CD14-positive monocyte (primary cell): ENCODE measurements around the gene CXCL11. TPM values are rescaled to one million over a fixed set of nuclear protein-coding genes. Genes with fewer than 3 reads are reported as not detected.

Experiments
- DNase-seq, 3 donors: peaks; one replicate each; pipeline ENCODE4 v3.0.0-alpha.2; 2011 to 2022
- H2AFZ ChIP-seq: 2 replicates; pipeline ENCODE4 v1.6.0; 2012; ENCODE audit warnings: mild to moderate bottlenecking, low read depth, low read length, inconsistent platforms; ENCODE audit not compliant: insufficient read depth, poor library complexity, severe bottlenecking
- H3K27ac ChIP-seq, 2 donors: 1 replicate in 1 of 2; 2 replicates in 1 of 2; pipeline ENCODE4 v1.5.1; 2012 to 2013; ENCODE audit warnings: low read length in 2 of 2, control low read depth in 1 of 2, inconsistent platforms in 1 of 2, low read depth in 1 of 2, mild to moderate bottlenecking in 1 of 2
- H3K27me3 ChIP-seq, 2 donors: one replicate each; pipeline versions ENCODE4 v1.6.0 to v1.6.1; 2011 to 2013; ENCODE audit warnings: low read length in 2 of 2; ENCODE audit not compliant: control insufficient read depth in 2 of 2, insufficient read depth in 2 of 2
- H3K36me3 ChIP-seq, 2 donors: replicated peaks in 1 of 2; 1 replicate in 1 of 2; 2 replicates in 1 of 2; pipeline versions ENCODE4 v1.5.1 to v1.6.1; 2012 to 2013; ENCODE audit warnings: low read length in 2 of 2, control low read depth in 1 of 2, inconsistent platforms in 1 of 2, mild to moderate bottlenecking in 1 of 2; ENCODE audit not compliant: insufficient read depth in 2 of 2, control insufficient read depth in 1 of 2
- H3K4me1 ChIP-seq, 2 donors: 1 replicate in 1 of 2; 2 replicates in 1 of 2; pipeline versions ENCODE4 v1.5.1 to v1.6.1; 2012 to 2013; ENCODE audit warnings: low read length in 2 of 2, control low read depth in 1 of 2, inconsistent platforms in 1 of 2, mild to moderate bottlenecking in 1 of 2, moderate library complexity in 1 of 2; ENCODE audit not compliant: insufficient read depth in 2 of 2, control insufficient read depth in 1 of 2
- H3K4me2 ChIP-seq: replicated peaks from 2 replicates; pipeline ENCODE3; 2012; ENCODE audit warnings: low read length, moderate library complexity, mild to moderate bottlenecking; ENCODE audit not compliant: poor library complexity, severe bottlenecking; ENCODE audit errors: extremely low read depth
- H3K4me3 ChIP-seq, 3 experiments: fragments of 200-600 bp in 1 of 3; sonication (generic) in 1 of 3; replicated peaks in 1 of 3; 1 replicate in 2 of 3; 2 replicates in 1 of 3; pipeline ENCODE4 v1.5.1; 2011 to 2013; ENCODE audit warnings: low read length in 3 of 3, mild to moderate bottlenecking in 3 of 3, control low read depth in 2 of 3, low read depth in 2 of 3, inconsistent platforms in 1 of 3, moderate library complexity in 1 of 3
- H3K79me2 ChIP-seq: 2 replicates; pipeline ENCODE4 v1.6.0; 2012; ENCODE audit warnings: mild to moderate bottlenecking, control low read depth, inconsistent platforms, low read length, moderate library complexity; ENCODE audit not compliant: insufficient read depth
- H3K9ac ChIP-seq: 2 replicates; pipeline ENCODE4 v1.6.0; 2017; ENCODE audit warnings: low read length, mild to moderate bottlenecking; ENCODE audit not compliant: insufficient read depth, poor library complexity, severe bottlenecking
- H3K9me3 ChIP-seq, 2 donors: replicated peaks in 1 of 2; 1 replicate in 1 of 2; 2 replicates in 1 of 2; pipeline versions ENCODE4 v1.5.1 to v1.6.1; 2012 to 2013; ENCODE audit warnings: low read length in 2 of 2, control low read depth in 1 of 2; ENCODE audit not compliant: control insufficient read depth in 1 of 2, insufficient read depth in 1 of 2
- H4K20me1 ChIP-seq: 2 replicates; pipeline ENCODE4 v1.6.0; 2012; ENCODE audit warnings: mild to moderate bottlenecking, low read length, control low read depth, moderate library complexity; ENCODE audit not compliant: insufficient read depth
- H3K27ac Mint-ChIP-seq, 7 donors: one replicate each; pipeline ENCODE4 v1.8.0; 2020; ENCODE audit warnings: mild to moderate bottlenecking in 7 of 7, mixed read lengths in 7 of 7, moderate library complexity in 6 of 7, inconsistent platforms in 2 of 7
- H3K27me3 Mint-ChIP-seq, 3 donors: one replicate each; pipeline ENCODE4 v1.8.0; 2021 to 2022; ENCODE audit warnings: low read depth in 3 of 3, mild to moderate bottlenecking in 3 of 3, mixed read lengths in 3 of 3, moderate library complexity in 3 of 3, inconsistent platforms in 1 of 3
- H3K36me3 Mint-ChIP-seq, 2 donors: one replicate each; pipeline ENCODE4 v1.8.0; 2020; ENCODE audit warnings: mixed read lengths in 2 of 2, inconsistent platforms in 1 of 2, mild to moderate bottlenecking in 1 of 2
- H3K4me1 Mint-ChIP-seq: one replicate; pipeline ENCODE4 v1.8.0; 2020; ENCODE audit warnings: mild to moderate bottlenecking, mixed read lengths
- H3K4me3 Mint-ChIP-seq, 2 donors: one replicate each; pipeline ENCODE4 v1.8.0; 2020; ENCODE audit warnings: mild to moderate bottlenecking in 2 of 2, mixed read lengths in 2 of 2, moderate library complexity in 1 of 2
- H3K9me3 Mint-ChIP-seq, 7 donors: one replicate each; pipeline ENCODE4 v1.8.0; 2020 to 2022; ENCODE audit warnings: mixed read lengths in 7 of 7, mild to moderate bottlenecking in 6 of 7, moderate library complexity in 6 of 7, inconsistent platforms in 2 of 7
- CTCF ChIP-seq: fragments of 200-600 bp; IDR thresholded peaks from one replicate; pipeline ENCODE4 v1.8.0; 2022; ENCODE audit warnings: antibody characterized with exemption, mild to moderate bottlenecking
- WGBS: methylation state at CpG from one replicate; pipeline ENCODE4 v1.1.5; 2013; ENCODE audit warnings: missing lambda C conversion rate; ENCODE audit not compliant: insufficient coverage; 5-methylcytosine and 5-hydroxymethylcytosine counted together
- intact Hi-C, 2 donors: fragments of 100-400 bp; cut with micrococcal nuclease; formaldehyde crosslinking; loops; one replicate each; pipeline versions ENCODE4 v1.15.0 to v1.15.1; 2023
- polyA plus RNA-seq, 3 donors: library from polyadenylated mRNA; depleted of rRNA in 1 of 3; unstranded in 2 of 3; stranded (reverse) in 1 of 3; fragments of 300-500 nt in 2 of 3; fragments of >200 nt in 1 of 3; fragmentation: Illumina TruSeq in 2 of 3; gene quantifications; 1 replicate in 2 of 3; 2 replicates in 1 of 3; pipeline ENCODE4 v1.2.3, GENCODE V29; 2012 to 2021

Gene CXCL11
- polyA plus RNA-seq, 3 donors, result 0.15 to 0.36 (median 0.25) TPM

GRCh38 chr4:76066546-76066945, 30.7 kb upstream of the CXCL11 start:
- H3K27ac ChIP-seq, result no peak overlapping the region
- H3K4me3 ChIP-seq, result no peak overlapping the region
- no peaks in the 10 kb centered on the region for H3K36me3 ChIP-seq
- no peak overlapping the region for H3K4me2 ChIP-seq
- Mint-ChIP-seq H3K27me3 (peaks cover 0 to 3% (median 2%) of the 10 kb centered on the region in 3 donors), H3K4me1 (peaks cover 6% of the 10 kb centered on the region), H3K4me3 (no peak overlapping the region), H3K27ac (no peak overlapping the region), H3K36me3 (no peaks in the 10 kb centered on the region), H3K9me3 (no peaks in the 10 kb centered on the region)
- no peak for TF ChIP-seq CTCF
- H3K9me3 ChIP-seq, result no peaks in the 10 kb centered on the region
- H3K9ac ChIP-seq, result no peak overlapping the region
- H3K4me1 ChIP-seq, result peaks cover 3 to 10% of the 10 kb centered on the region in 2 donors
- intact Hi-C loops, result loop anchor here (2.0 to 10.0 kb wide), 2 partner anchors 70 to 162 kb away; partner anchors contain the start of gene PPEF2 (in 1 of the 2)
- no peak for DNase-seq
- peak overlapping the region; percentile 51 for H2AFZ ChIP-seq
- 100% methylated on average over 1 of the region's 3 CpGs for WGBS
- no peaks in the 10 kb centered on the region for H4K20me1 ChIP-seq
- H3K27me3 ChIP-seq, result no peaks in the 10 kb centered on the region
- H3K79me2 ChIP-seq, result no peaks in the 10 kb centered on the region

GRCh38 chr4:76061982-76062381, 26.1 kb upstream of the CXCL11 start:
- no peaks in the 10 kb centered on the region for H3K9me3 Mint-ChIP-seq
- Histone ChIP-seq H3K27ac (no peak overlapping the region), H3K27me3 (no peaks in the 10 kb centered on the region), H3K4me2 (peak overlapping the region; percentile 20), H4K20me1 (no peaks in the 10 kb centered on the region), H3K36me3 (no peaks in the 10 kb centered on the region), H3K4me3 (no peak overlapping the region), H3K9me3 (no peaks in the 10 kb centered on the region), H3K79me2 (no peaks in the 10 kb centered on the region), H3K9ac (no peak overlapping the region), H3K4me1 (peaks cover 28 to 43% of the 10 kb centered on the region in 2 donors), H2AFZ (no peak overlapping the region)
- intact Hi-C loops, result loop anchor here in 1 of 2 donors (10.0 kb wide), 1 partner anchor 157 kb away; the partner anchor contains the start of gene PPEF2
- peak overlapping the region in 4 of 7 donors; percentile 4 to 63 (median 50) for H3K27ac Mint-ChIP-seq
- peaks cover 41% of the 10 kb centered on the region for H3K4me1 Mint-ChIP-seq
- peaks cover 0 to 2% (median 0%) of the 10 kb centered on the region in 3 donors for H3K27me3 Mint-ChIP-seq
- H3K4me3 Mint-ChIP-seq, result peak overlapping the region in 1 of 2 donors; percentile 46
- peak; percentile 23 to 60 (median 52) for DNase-seq
- no peak for TF ChIP-seq CTCF
- no peaks in the 10 kb centered on the region for H3K36me3 Mint-ChIP-seq
- WGBS, result no CpG with 5 or more reads among the region's 1 CpG
